ENCODE results near the gene KCNH3. TPM values are rescaled to one million over a fixed set of nuclear protein-coding genes. Genes with fewer than 3 reads are reported as not detected.

The KCNH3 gene
- total and polyA plus RNA-seq, 2 of the 8 experiments (the other 6 are each of a cell fraction or from before 2014, with no cell fraction given) = 0.24 to 0.50 TPM

- TF ChIP-seq EGR1 (IDR thresholded peaks at IDR 0.05; ENCODE audit: borderline replicate concordance, low read depth, low read length) = no peak
- TF ChIP-seq MAX (IDR thresholded peaks at IDR 0.05) = no peak
- TF ChIP-seq RAD21 (IDR thresholded peaks at IDR 0.05 in 1 of 2, conservative IDR thresholded peaks at IDR 0.05 in 1 of 2; ENCODE audit: low read depth in 2 of 2, low read length in 2 of 2) = no peak
- TF ChIP-seq NANOG (IDR thresholded peaks at IDR 0.05; ENCODE audit: insufficient read depth, low read depth, low read length, poor library complexity, severe bottlenecking) = no peak
Observed at GRCh38 chr12:49547090-49547690, 8.4 kb downstream of the KCNH3 start (continued).

All from H1 (cell line).